Skin of body (tissue), 2 donors: ENCODE data around the gene SAMD8. TPM values are rescaled to one million over a fixed set of nuclear protein-coding genes. Genes with fewer than 3 reads are reported as not detected.
"Not testable (repeated sequence)": the region's sequence is repeated elsewhere in the genome, so short reads cannot be mapped to it uniquely, and the experiment has no call there.

ENCODE experiments used
- DNase-seq: peaks from one replicate; lab custom pipeline; 2025; lab: John Stamatoyannopoulos, UW
- total RNA-seq: library from RNA; depleted of rRNA; stranded (reverse); fragments of >200 nt; gene quantifications from one replicate; pipeline ENCODE4 v1.2.3, GENCODE V29; 2014

The SAMD8 gene
- total RNA-seq, 1 donor from 2014 or later, result 28.4 TPM

GRCh38 chr10:75137533-75138438 lies 26.3 kb downstream of the SAMD8 start:
- DNase-seq, result peak; percentile 49

- no peak for DNase-seq
These were observed 28.8 kb downstream of the SAMD8 start for GRCh38 chr10:75140246-75140645.

DNA sequence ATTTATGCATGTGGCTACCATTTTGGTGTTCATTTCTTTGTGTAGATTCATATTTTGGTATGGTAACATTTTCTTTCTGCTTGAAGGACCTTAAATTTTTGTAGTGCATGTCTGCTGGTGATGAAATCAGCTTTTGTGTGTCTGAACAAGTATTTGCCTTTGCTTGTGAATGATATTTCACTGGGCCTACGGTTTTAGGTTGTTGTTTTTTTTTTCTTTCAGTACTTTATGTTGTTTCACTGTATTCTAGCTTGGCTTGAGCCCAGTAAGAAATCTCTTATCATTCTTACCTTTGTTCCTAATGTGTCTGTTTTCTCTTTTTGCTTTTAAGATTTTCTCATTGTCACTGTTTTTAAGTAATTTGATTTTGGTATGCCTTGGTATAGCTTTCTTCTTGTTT lies 31.9 kb downstream of the SAMD8 start:
- no peak for DNase-seq

- no peak for DNase-seq
These were observed 34.1 kb downstream of the SAMD8 start for GRCh38 chr10:75145590-75145989.

- DNase-seq, result no peak
These were observed 35.3 kb downstream of the SAMD8 start for GRCh38 chr10:75146780-75147179.

DNA sequence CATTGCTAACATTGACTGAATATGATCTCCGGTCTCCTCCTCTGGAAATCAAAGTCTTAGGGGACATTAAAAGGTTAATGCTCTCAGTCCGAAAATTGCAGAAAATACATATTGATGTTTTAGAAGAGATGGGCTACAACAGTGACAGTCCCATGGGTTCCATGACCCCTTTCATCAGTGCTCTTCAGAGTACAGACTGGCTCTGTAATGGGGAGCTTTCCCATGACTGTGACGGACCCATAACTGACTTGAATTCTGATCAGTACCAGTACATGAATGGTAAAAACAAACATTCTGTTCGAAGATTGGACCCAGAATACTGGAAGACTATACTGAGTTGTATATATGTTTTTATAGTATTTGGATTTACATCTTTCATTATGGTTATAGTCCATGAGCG lies 39.2 kb downstream of the SAMD8 start:
- no peak for DNase-seq

GRCh38 chr10:75159519-75159918 lies 48.1 kb downstream of the SAMD8 start:
- DNase-seq, result no peak

DNA sequence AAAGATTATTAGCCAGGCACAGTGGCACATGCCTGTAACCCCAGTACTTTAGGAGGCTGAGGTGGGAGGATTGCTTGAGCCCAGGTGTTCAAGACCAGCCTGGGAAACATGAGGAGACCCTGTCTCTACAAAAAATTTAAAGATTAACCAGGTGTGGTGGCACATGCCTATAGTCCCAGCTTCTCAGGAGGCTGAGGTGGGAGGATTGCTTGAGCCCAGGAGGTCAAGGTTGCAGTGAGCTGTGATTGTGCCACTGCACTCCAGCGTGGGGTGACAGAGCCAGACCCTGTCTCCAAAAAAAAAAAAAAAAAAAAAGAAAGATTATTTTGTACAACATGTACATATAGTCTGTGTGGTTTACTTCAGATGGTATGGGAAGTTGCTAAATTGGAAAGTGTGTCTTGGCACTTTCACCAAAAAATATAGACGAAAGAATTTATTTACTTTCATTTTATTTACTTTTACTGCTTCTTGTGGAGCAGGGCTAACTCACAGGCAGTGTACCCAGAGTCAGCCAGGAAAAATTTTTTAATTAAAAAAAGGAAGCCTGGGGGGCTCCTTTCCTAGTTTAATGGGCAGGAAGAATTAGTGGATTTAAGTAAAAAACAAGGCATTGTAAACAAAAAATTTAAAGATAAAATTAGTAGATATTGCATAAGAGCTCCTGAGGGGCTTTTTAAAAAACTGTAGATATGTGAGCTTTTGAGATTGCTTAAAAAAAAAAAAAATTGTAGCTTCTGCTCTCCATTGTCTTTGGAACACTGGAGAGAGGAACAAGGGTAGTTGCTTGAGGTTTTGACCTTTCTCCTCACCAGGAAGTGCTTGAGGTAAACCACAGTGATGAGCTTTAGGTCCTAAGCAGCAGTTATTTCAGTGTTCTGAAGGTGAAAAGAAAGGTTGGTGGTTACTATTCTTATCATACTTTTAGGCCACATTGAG lies 54.5 kb downstream of the SAMD8 start:
- DNase-seq, result no peak

GRCh38 chr10:75166623-75166972 lies 55.1 kb downstream of the SAMD8 start:
- no peak for DNase-seq

DNA sequence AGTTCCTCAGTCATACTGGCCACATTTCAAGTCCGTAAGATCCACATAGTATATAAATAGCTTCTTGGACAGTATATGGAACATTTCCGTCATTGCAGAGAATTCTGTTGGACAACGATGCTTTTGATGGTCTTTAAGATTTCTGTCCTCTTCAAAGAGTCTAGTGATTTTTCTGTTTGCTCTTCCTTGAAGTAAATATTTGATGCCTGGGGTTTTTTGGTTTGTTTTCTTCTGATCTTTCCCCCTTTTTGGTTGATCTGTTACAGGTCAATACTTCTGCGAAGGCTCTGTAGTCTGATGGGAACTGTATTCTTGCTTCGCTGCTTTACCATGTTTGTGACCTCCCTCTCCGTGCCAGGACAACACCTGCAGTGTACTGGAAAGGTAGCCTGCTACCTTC lies 56.8 kb downstream of the SAMD8 start:
- DNase-seq, result no peak

DNA sequence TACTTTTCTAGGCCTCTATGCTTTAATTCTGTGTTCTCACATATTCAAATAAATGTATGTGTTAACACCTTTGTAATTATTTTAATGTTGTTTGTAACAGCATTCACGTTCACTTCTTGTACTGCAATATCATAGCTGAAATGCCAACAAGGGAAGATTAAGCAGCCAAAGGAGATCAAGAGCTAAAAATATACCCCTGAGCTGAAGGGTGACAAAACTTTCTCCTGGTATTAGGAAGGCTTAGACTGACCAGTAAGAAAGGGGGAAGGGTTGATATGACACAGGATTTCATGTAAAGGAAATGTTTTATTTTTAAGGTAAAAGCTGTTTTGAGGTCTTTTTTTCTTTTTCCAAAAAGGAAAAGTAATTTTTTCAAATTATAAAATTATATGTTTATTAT lies 58.8 kb downstream of the SAMD8 start:
- DNase-seq, result no peak

DNA sequence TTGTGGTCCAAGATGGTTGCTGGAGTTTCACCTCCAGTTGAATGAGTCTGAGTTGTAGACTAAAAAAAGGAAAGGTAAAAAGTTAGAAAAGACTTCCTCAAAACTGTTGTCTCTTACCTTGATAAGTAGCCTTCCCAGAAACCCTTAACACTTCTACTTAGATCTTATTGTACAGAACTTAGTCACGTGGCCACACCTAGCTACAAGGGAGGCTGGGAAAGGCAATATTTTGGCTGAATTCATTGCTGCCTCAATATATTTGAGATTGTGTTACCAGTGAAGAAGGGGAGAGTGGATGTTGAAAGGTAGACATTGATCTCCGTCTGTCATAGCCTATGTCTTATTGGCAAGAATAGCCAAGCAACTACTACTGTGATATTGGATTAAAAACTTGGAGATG lies 63.6 kb downstream of the SAMD8 start:
- no peak for DNase-seq

DNA sequence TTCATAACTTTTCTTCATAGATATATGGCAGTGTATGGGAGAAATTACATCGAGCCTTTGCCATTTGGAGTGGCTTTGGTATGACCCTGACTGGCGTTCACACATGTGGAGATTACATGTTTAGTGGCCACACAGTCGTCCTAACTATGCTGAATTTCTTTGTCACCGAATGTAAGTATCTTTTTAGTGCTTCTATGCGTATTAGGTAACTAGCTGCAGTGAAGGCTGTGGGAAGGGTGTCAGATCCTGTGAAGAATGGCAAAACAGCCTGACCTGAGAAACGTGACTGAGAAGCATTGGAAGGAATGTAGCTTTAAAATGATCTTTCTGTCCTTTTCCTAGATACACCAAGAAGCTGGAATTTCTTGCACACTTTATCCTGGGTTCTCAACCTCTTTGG lies 64.6 kb downstream of the SAMD8 start:
- no peak for DNase-seq

- no peak for DNase-seq
These were observed 65.3 kb downstream of the SAMD8 start for GRCh38 chr10:75176736-75177135.

DNA sequence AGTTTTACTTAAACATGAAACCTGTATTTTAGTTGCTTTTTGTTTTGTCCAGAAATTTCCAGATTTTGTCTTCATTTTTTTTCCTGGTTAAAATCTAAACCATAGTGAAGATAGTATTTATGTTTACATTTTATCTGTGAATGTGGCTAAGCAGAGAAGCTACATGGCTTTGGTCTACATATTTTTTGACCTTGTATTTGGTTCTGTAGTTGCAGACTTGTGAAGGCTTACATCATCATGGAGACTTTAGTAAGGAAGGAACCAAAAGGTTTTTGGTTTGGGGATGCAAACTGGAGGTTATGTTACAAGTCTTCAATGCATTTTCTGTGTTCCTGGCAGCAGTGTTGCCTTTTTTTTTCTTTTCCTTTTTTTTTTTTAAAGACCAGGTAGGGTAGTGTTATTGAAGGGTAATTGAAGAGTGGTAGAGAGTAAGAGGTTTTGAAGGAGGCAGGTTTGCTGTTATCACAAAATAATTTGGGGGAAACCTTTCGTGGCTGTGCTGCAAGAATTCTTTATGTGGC lies 68.3 kb downstream of the SAMD8 start:
- DNase-seq, result no peak

GRCh38 chr10:75180592-75180991 lies 69.1 kb downstream of the SAMD8 start:
- DNase-seq, result peak; percentile 46

DNA sequence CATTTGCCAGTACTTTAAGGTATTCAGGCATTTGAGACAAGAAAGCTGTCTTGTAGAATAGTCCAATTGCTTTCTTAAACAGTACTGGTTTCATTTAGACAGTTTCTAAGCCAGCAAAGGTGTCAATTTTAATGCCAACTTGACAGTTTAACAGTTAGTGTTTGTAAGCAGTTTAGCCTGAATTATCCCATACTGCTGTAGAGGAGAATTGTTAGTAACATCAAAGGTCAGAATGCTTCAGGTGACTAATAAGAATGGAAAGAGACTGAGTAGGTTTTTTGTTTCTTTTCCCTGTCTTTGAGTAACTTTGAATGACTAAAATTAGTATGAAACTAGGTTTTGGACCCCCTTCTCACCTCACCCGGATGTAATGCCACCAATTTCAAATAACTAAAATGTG lies 69.6 kb downstream of the SAMD8 start:
- no peak for DNase-seq

DNA sequence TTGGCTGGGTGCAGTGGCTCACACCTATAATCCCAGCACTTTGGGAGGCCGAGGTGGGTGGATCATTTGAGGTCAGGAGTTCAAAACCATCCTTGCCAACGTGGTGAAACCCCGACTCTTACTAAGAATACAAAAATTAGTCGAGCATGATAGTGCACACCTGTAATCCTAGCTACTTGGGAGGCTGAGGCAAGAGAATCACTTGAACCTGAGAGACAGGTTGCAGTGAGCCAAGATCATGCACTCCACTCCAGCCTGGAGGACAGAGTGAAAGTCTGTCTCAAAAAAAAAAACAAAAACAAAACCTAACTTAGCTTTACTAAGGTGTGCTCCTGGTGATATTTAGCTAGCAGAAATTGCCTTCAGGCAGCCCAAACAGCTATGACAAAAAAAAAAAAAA lies 74.9 kb downstream of the SAMD8 start:
- DNase-seq, result no peak

DNA sequence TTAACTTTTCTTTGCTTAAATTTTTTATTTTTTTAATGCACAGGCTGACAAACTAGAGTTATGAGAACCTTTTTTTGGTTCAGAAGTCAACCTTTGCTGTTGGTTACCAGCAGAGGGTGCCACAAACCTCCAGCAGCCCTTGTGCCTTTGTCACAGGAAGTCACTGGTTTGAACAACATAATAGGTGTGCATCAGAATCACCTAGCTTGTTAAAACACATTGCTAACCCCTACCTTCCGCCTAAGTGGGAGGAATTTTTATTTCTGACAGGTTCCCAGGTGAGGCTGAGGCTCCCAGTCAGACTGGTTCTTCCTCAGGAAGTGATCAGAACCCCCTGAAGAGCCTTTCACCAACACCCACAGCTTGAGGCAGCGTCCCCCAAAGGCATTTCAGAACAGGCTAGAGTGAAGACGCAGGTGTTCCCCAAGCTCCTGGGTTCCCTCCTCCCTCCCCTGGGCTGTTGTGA lies 76.5 kb downstream of the SAMD8 start:
- DNase-seq, result peak; percentile 36

DNA sequence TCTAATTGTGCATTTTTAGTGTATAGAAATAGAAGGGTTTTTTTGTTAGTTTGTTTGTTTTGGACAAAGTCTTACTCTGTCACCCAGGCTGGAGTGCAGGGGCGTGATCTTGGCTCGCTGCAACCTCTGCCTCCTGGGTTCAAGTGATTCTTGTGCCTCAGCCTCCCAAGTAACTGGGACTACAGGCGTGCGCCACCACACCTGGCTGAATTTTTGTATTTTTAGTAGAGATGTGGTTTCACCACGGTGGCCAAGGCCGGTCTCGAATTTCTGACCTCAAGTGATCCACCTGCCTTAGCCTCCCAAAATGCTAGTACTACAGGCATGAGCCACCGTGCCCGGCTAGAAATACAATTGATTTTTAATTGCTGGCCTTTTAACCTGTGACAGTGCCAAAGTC lies 77.1 kb downstream of the SAMD8 start:
- DNase-seq, result not testable (repeated sequence)

GRCh38 chr10:75189266-75190096 lies 78.0 kb downstream of the SAMD8 start:
- no peak for DNase-seq
